ENCODE data around the gene SUPT4H1. TPM values are rescaled to one million over a fixed set of nuclear protein-coding genes. Genes with fewer than 3 reads are reported as not detected.

The SUPT4H1 gene
- polyA plus RNA-seq, 1 donor (not counting 4 experiments of a cell fraction or from before 2014, with no cell fraction given), result 206 TPM

- FAIRE-seq, result no peak
- Histone ChIP-seq H2AFZ (ENCODE audit: control insufficient read depth, low read length) (no peak overlapping the region), H3K9me3 (ENCODE audit: control insufficient read depth, low read depth, low read length) (no peaks in the 10 kb centered on the region), H3K9ac (ENCODE audit: control insufficient read depth, extremely low read depth, insufficient read depth, low read length) (no peak overlapping the region), H3K27me3 (ENCODE audit: control insufficient read depth, extremely low read depth, insufficient read depth, low read length) (no peaks in the 10 kb centered on the region), H3K4me1 (ENCODE audit: control insufficient read depth, extremely low read depth, insufficient read depth, low read length) (peaks cover 34% of the 10 kb centered on the region), H3K27ac (ENCODE audit: control insufficient read depth, insufficient read depth, low read length) (no peak overlapping the region), H3K9me1 (ENCODE audit: control insufficient read depth, extremely low read depth, insufficient read depth, low read length) (no peaks in the 10 kb centered on the region), H3K36me3 (ENCODE audit: control insufficient read depth in 2 of 2, extremely low read depth in 1 of 2, insufficient read depth in 2 of 2, low read length in 2 of 2) (peaks cover 0 to 1% of the 10 kb centered on the region in 2 experiments), H3K4me3 (ENCODE audit: control insufficient read depth in 2 of 3, extremely low read depth in 1 of 3, insufficient read depth in 2 of 3, low read depth in 1 of 3, low read length in 3 of 3) (no peak overlapping the region), H3K4me2 (ENCODE audit: control insufficient read depth, extremely low read depth, insufficient read depth, low read depth, low read length) (no peak overlapping the region), H4K20me1 (ENCODE audit: control insufficient read depth, extremely low read depth, insufficient read depth, low read length) (peaks cover 5% of the 10 kb centered on the region), H3K79me2 (ENCODE audit: control insufficient read depth, insufficient read depth, low read length) (peaks cover 48% of the 10 kb centered on the region)
- no peak for DNase-seq (ENCODE audit: low read depth, low spot score)
- dilution Hi-C loops (cut with MboI; ENCODE audit: extremely low pct_ligation_motif_present, low sequenced_read_pairs), result no loop called here
- TF ChIP-seq CTCF (optimal IDR thresholded peaks at IDR 0.05 in 1 of 3, IDR thresholded peaks at IDR 0.05 in 1 of 3, conservative IDR thresholded peaks at IDR 0.05 in 1 of 3; ENCODE audit: extremely low read depth in 1 of 3, insufficient read depth in 2 of 3, low read length in 3 of 3), result no peak
- no peak for TF ChIP-seq EZH2 (IDR thresholded peaks at IDR 0.05; ENCODE audit: low read length)
Observed at GRCh38 chr17:58381124-58382035, 29.4 kb upstream of the SUPT4H1 start.

GRCh38 chr17:58380207-58381123, 28.5 kb upstream of the SUPT4H1 start:
- dilution Hi-C loops (cut with MboI; ENCODE audit: extremely low pct_ligation_motif_present, low sequenced_read_pairs), result no loop called here
- TF ChIP-seq CTCF (optimal IDR thresholded peaks at IDR 0.05 in 1 of 3, IDR thresholded peaks at IDR 0.05 in 1 of 3, conservative IDR thresholded peaks at IDR 0.05 in 1 of 3; ENCODE audit: extremely low read depth in 1 of 3, insufficient read depth in 2 of 3, low read length in 3 of 3), result no peak
- TF ChIP-seq EZH2 (IDR thresholded peaks at IDR 0.05; ENCODE audit: low read length), result no peak
- DNase-seq (ENCODE audit: low read depth, low spot score) (no peak), FAIRE-seq (no peak)
- H3K9me3 ChIP-seq (ENCODE audit: control insufficient read depth, low read depth, low read length), result no peaks in the 10 kb centered on the region
- no peak overlapping the region for H3K9ac ChIP-seq (ENCODE audit: control insufficient read depth, extremely low read depth, insufficient read depth, low read length)
- H3K9me1 ChIP-seq (ENCODE audit: control insufficient read depth, extremely low read depth, insufficient read depth, low read length), result peaks cover 2% of the 10 kb centered on the region
- no peak overlapping the region for H3K27ac ChIP-seq (ENCODE audit: control insufficient read depth, insufficient read depth, low read length)
- no peak overlapping the region for H3K4me3 ChIP-seq (ENCODE audit: control insufficient read depth in 2 of 3, extremely low read depth in 1 of 3, insufficient read depth in 2 of 3, low read depth in 1 of 3, low read length in 3 of 3)
- H3K4me2 ChIP-seq (ENCODE audit: control insufficient read depth, extremely low read depth, insufficient read depth, low read depth, low read length), result no peak overlapping the region
- no peaks in the 10 kb centered on the region for H3K27me3 ChIP-seq (ENCODE audit: control insufficient read depth, extremely low read depth, insufficient read depth, low read length)
- peaks cover 5% of the 10 kb centered on the region for H4K20me1 ChIP-seq (ENCODE audit: control insufficient read depth, extremely low read depth, insufficient read depth, low read length)
- H3K36me3 ChIP-seq (ENCODE audit: control insufficient read depth in 2 of 2, extremely low read depth in 1 of 2, insufficient read depth in 2 of 2, low read length in 2 of 2), result peaks cover 0 to 1% of the 10 kb centered on the region in 2 experiments
- peaks cover 48% of the 10 kb centered on the region for H3K79me2 ChIP-seq (ENCODE audit: control insufficient read depth, insufficient read depth, low read length)
- no peak overlapping the region for H2AFZ ChIP-seq (ENCODE audit: control insufficient read depth, low read length)
- peaks cover 34% of the 10 kb centered on the region for H3K4me1 ChIP-seq (ENCODE audit: control insufficient read depth, extremely low read depth, insufficient read depth, low read length)
